Activated T-helper 1 cell treated with anti-CD3 and anti-CD28 coated beads, Interleukin-12 subunit alpha, Interleukin-12 subunit beta, Interleukin-2, Interleukin-4 antibody, amounts not matched to agents 30 ng/mL and 10 ng/mL and 1 ng/mL, durations not matched to agents 14 hours and 24 hours and 36 hours (primary cell): ENCODE data around the gene CLIC3. TPM values are rescaled to one million over a fixed set of nuclear protein-coding genes. Genes with fewer than 3 reads are reported as not detected.

Experiments used
- total RNA-seq: library from RNA; stranded (reverse); gene quantifications from 2 replicates; pipeline ENCODE4 v1.2.3, GENCODE V29; 2022

The CLIC3 gene
- total RNA-seq, 1 donor from 2014 or later, result not detected

Other genes with a start within 250 kb of the CLIC3 start
- not detected in 2 replicates for gene LCN6, start 248.0 kb downstream of the CLIC3 start, total RNA-seq
- gene LCN8, start 238.3 kb downstream of the CLIC3 start, total RNA-seq, result not detected in 2 replicates
- not detected in 2 replicates for gene LCN15, start 232.1 kb downstream of the CLIC3 start, total RNA-seq
- gene TMEM141, start 205.2 kb downstream of the CLIC3 start, total RNA-seq, result 37.2 and 39.0 TPM in 2 replicates
- gene CCDC183, start 200.2 kb downstream of the CLIC3 start, total RNA-seq, result 0.52 TPM in 1 of 2 replicates, not detected in the other
- gene RABL6, start 188.6 kb downstream of the CLIC3 start, total RNA-seq, result 109 and 114 TPM in 2 replicates
- gene AJM1, start 154.1 kb downstream of the CLIC3 start, total RNA-seq, result 5.1 and 5.8 TPM in 2 replicates
- 134 and 139 TPM in 2 replicates for gene PHPT1, start 147.2 kb downstream of the CLIC3 start, total RNA-seq
- 18.2 and 23.6 TPM in 2 replicates for gene MAMDC4, start 144.2 kb downstream of the CLIC3 start, total RNA-seq
- gene EDF1, start 130.3 kb downstream of the CLIC3 start, total RNA-seq, result 410 and 418 TPM in 2 replicates
- 67.4 and 76.3 TPM in 2 replicates for gene TRAF2, start 110.1 kb downstream of the CLIC3 start, total RNA-seq
- 92.5 and 96.2 TPM in 2 replicates for gene FBXW5, start 51.8 kb downstream of the CLIC3 start, total RNA-seq
- 0.56 and 1.5 TPM in 2 replicates for gene C8G, start 51.3 kb downstream of the CLIC3 start, total RNA-seq
- 1.8 and 1.9 TPM in 2 replicates for gene LCN12, start 44.3 kb downstream of the CLIC3 start, total RNA-seq
- gene PTGDS, start 19.1 kb downstream of the CLIC3 start, total RNA-seq, result 0.36 TPM in 1 of 2 replicates, not detected in the other
- not detected in 2 replicates for gene LCNL1, start 13.6 kb downstream of the CLIC3 start, total RNA-seq
- gene PAXX, start 4.1 kb downstream of the CLIC3 start, total RNA-seq, result 79.4 and 84.5 TPM in 2 replicates
- gene ABCA2, start 31.7 kb upstream of the CLIC3 start, total RNA-seq, result 25.7 and 26.9 TPM in 2 replicates
- gene FUT7, start 35.5 kb upstream of the CLIC3 start, total RNA-seq, result 0.16 and 0.22 TPM in 2 replicates
- 78.2 and 80.1 TPM in 2 replicates for gene NPDC1, start 49.6 kb upstream of the CLIC3 start, total RNA-seq
- gene ENTPD2, start 57.5 kb upstream of the CLIC3 start, total RNA-seq, result not detected in 2 replicates
- gene SAPCD2, start 74.0 kb upstream of the CLIC3 start, total RNA-seq, result 23.9 and 25.1 TPM in 2 replicates
- 13.9 and 14.9 TPM in 2 replicates for gene UAP1L1, start 80.9 kb upstream of the CLIC3 start, total RNA-seq
- 48.1 and 53.6 TPM in 2 replicates for gene MAN1B1, start 90.4 kb upstream of the CLIC3 start, total RNA-seq
- gene DPP7, start 118.2 kb upstream of the CLIC3 start, total RNA-seq, result 371 and 394 TPM in 2 replicates
- 0.05 TPM in 2 replicates for gene GRIN1, start 142.6 kb upstream of the CLIC3 start, total RNA-seq
- gene LRRC26, start 173.5 kb upstream of the CLIC3 start, total RNA-seq, result 0.21 TPM in 1 of 2 replicates, not detected in the other
- not detected in 2 replicates for gene TMEM210, start 175.5 kb upstream of the CLIC3 start, total RNA-seq
- 62.5 and 63.6 TPM in 2 replicates for gene ANAPC2, start 192.0 kb upstream of the CLIC3 start, total RNA-seq
- gene SSNA1, start 192.1 kb upstream of the CLIC3 start, total RNA-seq, result 101 and 105 TPM in 2 replicates
- gene TPRN, start 204.2 kb upstream of the CLIC3 start, total RNA-seq, result 15.6 and 17.2 TPM in 2 replicates
- 40.5 and 41.5 TPM in 2 replicates for gene TMEM203, start 209.1 kb upstream of the CLIC3 start, total RNA-seq
- gene NDOR1, start 209.1 kb upstream of the CLIC3 start, total RNA-seq, result 42.4 and 48.9 TPM in 2 replicates
- 9.3 and 11.0 TPM in 2 replicates for gene RNF208, start 225.7 kb upstream of the CLIC3 start, total RNA-seq
- gene CYSRT1, start 228.6 kb upstream of the CLIC3 start, total RNA-seq, result 0.49 and 0.60 TPM in 2 replicates
- 0.29 TPM in 1 of 2 replicates, not detected in the other for gene RNF224, start 230.9 kb upstream of the CLIC3 start, total RNA-seq
- not detected in 2 replicates for gene SLC34A3, start 234.3 kb upstream of the CLIC3 start, total RNA-seq
- gene TUBB4B, start 244.7 kb upstream of the CLIC3 start, total RNA-seq, result 277 and 280 TPM in 2 replicates